ENCODE data around the gene NUDT14.

- no peak for TF ChIP-seq EZH2 (IDR thresholded peaks at IDR 0.05)
- no peak for TF ChIP-seq POLR2AphosphoS5 (IDR thresholded peaks at IDR 0.05; ENCODE audit: borderline replicate concordance, low read depth, low read length)
- no peak for TF ChIP-seq FOXP2 (optimal IDR thresholded peaks at IDR 0.05; ENCODE audit: control extremely low read depth, extremely low read length, insufficient read depth)
These were observed 45.3 kb downstream of the NUDT14 start for GRCh38 chr14:105135700-105136395.
